AG20443 (cell line): Measurements from ENCODE around the gene ATAD2B.
A peak's percentile ranks its signal among the peaks of the same experiment; 100 is the strongest.

Experiments used
- DNase-seq: peaks from one replicate; pipeline ENCODE4 v3.0.0; 2012; ENCODE audit warnings: low spot score, mixed read lengths

The ATAD2B gene

DNA sequence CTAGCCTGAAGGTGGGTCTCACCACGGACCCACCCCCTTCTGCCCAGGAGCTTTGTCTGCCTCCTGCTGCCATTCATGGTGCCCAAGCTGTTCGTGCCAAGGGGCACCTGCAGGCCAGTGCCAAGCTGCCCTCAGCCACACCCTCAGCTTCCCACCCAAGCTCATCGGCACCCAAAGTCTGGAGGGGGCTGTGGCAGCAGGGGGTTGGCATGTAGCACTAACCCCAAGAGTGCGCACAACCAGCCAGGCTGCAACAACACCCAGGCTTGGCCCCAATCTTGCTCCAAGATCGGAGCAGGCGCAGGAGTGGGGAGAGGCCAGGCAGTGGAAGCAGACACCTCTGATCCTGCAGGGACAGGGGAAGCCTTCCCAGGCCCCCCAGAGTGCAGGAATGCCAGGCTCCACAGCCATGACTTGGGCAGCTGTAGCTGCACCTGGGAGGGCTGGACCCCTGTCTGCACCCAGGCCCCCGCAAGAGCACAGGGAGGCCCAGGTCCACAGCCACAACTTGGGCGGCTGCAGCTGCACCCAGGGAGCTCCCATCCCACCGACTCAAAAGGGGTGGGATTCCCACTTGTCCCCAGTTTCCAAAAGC lies 89.9 kb downstream of the ATAD2B start:
- DNase-seq, result no peak

- DNase-seq, result no peak
Measured at GRCh38 chr2:23836505-23836904, 90.4 kb downstream of the ATAD2B start.

- DNase-seq, result no peak
Measured at GRCh38 chr2:23835988-23836387, 90.9 kb downstream of the ATAD2B start.

- DNase-seq, result no peak
Measured at GRCh38 chr2:23835423-23835822, 91.5 kb downstream of the ATAD2B start.

GRCh38 chr2:23828986-23829385 lies 97.9 kb downstream of the ATAD2B start:
- no peak for DNase-seq

DNA sequence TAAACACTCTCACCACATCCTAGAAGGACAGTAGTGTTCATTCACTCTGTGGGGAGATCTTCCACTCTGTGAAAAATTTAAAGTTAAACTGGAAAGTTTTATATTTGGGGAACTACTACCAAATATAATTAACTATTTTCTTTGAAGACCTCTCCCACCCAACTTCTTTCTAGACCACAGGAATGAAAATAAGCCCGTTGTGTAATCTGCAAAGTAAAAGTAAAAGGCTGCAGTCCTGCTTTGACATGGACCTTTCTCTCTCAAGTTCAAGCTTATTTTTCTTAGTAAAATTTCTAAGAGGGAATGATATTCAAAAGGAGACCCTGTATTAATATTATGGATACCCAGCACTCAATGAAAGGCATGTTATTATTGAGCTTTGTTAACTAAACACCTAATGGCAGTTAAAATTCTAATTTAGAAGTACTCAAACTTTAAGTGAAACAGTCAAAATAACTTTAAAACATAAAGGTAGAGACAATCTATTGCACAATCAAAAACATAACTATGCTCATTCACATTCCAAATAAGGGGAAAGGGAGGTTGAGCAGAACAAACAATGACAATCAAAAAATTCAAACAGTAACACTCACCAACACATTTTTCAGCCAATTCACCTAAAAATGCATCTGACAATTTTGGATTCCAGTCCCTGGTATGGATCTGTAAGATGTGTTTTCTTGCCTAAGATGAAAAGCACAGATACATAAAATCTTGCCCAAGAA lies 98.5 kb downstream of the ATAD2B start:
- DNase-seq, result peak; percentile 9

DNA sequence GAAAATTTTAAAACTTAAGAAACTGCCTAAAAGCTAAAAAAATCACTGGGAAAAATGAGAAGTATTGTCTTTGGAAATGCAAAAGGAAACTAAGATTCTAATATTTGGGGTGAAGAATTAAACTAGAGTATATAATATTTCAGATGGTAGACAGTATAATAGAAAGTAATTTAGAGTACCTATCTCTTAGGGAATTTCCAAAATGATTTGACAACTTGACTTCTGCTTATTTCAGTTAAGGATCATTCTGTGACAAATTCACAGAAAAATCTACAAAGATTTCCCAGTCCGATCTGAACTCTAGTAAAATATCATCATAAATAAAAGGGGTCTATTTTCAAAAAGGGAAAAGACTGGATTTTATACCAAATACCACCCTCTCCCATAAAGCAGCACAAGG lies 99.6 kb downstream of the ATAD2B start:
- no peak for DNase-seq

DNA sequence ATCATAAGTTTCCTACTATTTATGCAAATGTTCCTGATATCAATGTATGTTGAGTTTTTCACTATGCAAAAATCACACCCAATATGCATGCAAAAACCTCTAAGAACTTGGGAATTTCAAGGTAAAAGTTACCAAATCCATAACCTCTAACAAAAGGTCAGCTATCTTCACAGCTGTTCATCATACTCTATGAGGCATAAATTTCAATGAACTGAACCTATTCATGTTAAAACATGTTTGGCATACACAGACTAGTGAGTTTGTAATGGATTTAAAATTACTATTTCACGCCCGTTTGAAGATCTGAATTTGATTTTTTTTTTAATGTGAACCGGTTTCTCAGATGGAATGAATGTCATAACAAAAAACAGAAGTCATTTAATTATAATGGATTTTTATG lies 100.2 kb downstream of the ATAD2B start:
- DNase-seq, result no peak

GRCh38 chr2:23826040-23826439 lies 100.9 kb downstream of the ATAD2B start:
- DNase-seq, result no peak

- peak; percentile 41 for DNase-seq
Measured at GRCh38 chr2:23824777-23825212, 102.1 kb downstream of the ATAD2B start.

- no peak for DNase-seq
Measured at GRCh38 chr2:23823863-23824262, 103.1 kb downstream of the ATAD2B start.

- no peak for DNase-seq
Measured at GRCh38 chr2:23814963-23815362, 112.0 kb downstream of the ATAD2B start.

DNA sequence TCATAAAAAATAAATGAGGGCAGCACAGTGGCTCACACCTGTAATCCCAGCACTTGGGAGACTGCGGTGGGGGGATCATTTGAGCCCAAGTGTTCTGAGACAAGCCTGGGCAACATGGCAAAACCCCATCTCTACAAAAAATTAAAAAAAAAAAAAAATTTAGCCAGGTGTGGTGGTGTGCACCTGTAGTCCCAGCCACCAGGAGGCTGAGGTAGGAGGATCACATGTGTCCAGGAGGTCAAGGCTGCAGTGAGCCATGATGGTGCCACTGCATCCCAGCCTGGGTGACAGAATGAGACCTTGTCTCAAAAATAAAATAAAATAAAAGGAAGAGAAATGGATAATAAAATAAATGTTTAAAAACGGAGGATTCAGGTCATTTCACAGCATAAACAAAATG lies 113.5 kb downstream of the ATAD2B start:
- no peak for DNase-seq

- no peak for DNase-seq
Measured at GRCh38 chr2:23809150-23809549, 117.8 kb downstream of the ATAD2B start.

GRCh38 chr2:23806665-23807249 lies 120.2 kb downstream of the ATAD2B start:
- no peak for DNase-seq

DNA sequence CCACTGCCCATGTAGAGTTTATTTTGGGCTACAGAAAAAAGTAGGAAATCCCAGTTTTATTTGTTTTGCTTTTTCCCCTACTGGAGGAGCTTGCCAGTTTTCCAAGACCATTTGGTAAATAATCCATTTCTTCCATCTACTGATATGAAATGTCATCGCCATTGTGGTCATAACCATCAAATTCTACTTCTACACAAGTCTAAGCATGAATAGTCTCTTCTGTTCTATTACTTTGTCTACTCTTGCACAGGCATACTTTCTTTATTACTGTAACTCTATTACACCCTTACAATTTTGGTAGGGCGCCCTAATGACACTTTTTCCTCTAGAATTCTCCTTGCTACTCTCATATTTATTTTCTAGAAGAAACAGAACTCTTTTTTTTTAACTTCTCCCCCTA lies 120.7 kb downstream of the ATAD2B start:
- DNase-seq, result no peak

- DNase-seq, result no peak
Measured at GRCh38 chr2:23803965-23804542, 122.9 kb downstream of the ATAD2B start.

DNA sequence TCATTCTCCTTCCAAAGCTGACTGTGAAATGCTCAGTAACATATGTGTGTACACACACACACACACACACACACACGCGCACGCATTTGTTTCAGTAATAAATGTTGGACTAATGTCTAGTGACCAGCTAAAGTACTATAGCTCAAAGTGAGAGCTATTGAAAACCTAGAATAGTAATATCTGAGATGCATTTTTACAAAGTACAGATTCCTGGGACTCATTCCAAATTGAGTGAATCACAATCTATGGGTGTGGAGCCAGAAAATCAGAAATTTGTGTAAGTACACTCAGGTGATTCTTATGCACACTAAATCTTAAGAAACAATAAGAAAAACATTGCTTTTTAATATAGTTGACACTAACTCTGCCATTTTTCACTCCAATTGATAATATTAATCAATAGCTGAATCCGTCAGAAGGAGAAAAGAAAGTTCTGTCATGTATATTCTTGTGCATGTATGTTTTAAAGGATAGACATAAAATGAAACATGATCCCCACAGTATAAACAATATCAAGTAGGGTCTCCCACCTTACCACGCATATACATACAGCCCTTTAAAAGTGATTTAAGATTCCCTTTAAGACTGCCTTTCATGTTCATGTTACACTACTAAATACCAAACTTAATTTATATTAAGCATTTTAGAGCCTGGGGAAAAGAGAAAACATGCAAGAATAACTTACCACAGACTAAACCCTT lies 123.5 kb downstream of the ATAD2B start:
- peak; percentile 9 for DNase-seq

GRCh38 chr2:23801396-23801795 lies 125.5 kb downstream of the ATAD2B start:
- DNase-seq, result peak; percentile 46

- no peak for DNase-seq
Measured at GRCh38 chr2:23794234-23794633, 132.7 kb downstream of the ATAD2B start.

DNA sequence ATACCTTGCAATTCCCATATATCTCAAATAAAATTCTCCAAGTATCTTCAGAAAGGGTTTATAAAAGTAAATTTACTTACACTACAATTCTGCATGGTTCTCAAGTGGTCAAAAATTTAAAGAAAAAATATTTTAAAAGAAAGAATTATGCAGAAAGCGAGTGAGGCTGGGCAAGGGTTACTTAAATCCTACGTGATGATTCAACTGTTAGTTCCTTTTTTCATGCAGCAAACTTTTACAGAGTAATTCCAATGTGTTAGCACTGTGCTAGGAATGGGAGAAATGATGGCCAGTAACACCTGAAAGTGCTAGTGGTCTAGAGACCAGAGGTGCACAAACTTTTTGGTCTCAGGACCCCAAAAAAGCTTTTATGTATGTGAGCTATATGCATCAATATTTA lies 133.4 kb downstream of the ATAD2B start:
- DNase-seq, result no peak

DNA sequence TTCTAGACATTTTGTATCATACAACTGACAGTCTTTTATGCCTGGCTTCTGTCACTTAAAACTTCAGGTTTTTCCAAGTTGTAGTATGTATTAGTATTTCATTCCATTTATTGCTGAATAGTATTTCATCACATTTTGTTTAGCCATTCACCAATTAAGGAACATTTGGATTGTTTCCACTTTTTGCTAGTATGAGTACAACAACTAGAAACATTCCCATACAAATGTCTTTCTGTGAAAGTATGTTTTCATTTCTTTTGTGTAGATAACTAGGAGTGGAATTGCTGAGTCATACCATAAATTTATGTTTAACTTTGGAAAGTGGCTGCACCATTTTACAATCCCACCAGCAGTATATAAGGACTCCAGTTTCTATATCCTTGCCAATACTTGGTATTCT lies 135.9 kb downstream of the ATAD2B start:
- DNase-seq, result peak; percentile 7

- DNase-seq, result no peak
Measured at GRCh38 chr2:23789012-23789411, 137.9 kb downstream of the ATAD2B start.
